A549 (cell line): Measurements from ENCODE around the gene TSPAN14. TPM values are rescaled to one million over a fixed set of nuclear protein-coding genes. Genes with fewer than 3 reads are reported as not detected.
A peak's percentile ranks its signal among the peaks of the same experiment; 100 is the strongest.

Source experiments
- ATAC-seq, 2 experiments: fragments of 200-7000 bp in 1 of 2; fragments of >200 bp in 1 of 2; cut with Nextera tagmentation in 1 of 2; cut with Tn5 transposase in 1 of 2; 3 replicates each; pipeline versions ENCODE4 v1.8.0 to v1.9.1; 2018 to 2020; ENCODE audit warnings: mild to moderate bottlenecking in 1 of 2, moderate library complexity in 1 of 2
- CTCF ChIA-PET: fragments of 300-600 bp; sonication (Branson Sonifier 250); formaldehyde crosslinking; extraction: SDS; loops from one replicate; lab custom pipeline; 2021; ENCODE audit warnings: antibody characterized with exemption, inconsistent platforms; lab: Yijun Ruan, JAX
- POLR2A ChIA-PET: fragments of 350-600 bp; formaldehyde crosslinking; extraction: SDS; loops from one replicate; lab custom pipeline; 2021; ENCODE audit warnings: antibody characterized with exemption, inconsistent platforms; lab: Yijun Ruan, JAX
- DNase-seq, 2 experiments: peaks; one replicate each; pipeline versions ENCODE4 v3.0.0 to v3.0.0-alpha.2; 2011 to 2016; ENCODE audit warnings: low read depth in 1 of 2, low spot score in 1 of 2
- FAIRE-seq: peaks from 2 replicates; lab custom pipeline; 2011; peaks lifted over from hg19 to GRCh38; lab: Jason Lieb, UNC
- H3K27ac ChIP-seq, 2 experiments: fragments of >200 bp; sonication (Bioruptor Twin); formaldehyde crosslinking; 3 replicates each; pipeline ENCODE4 v1.5.1; 2016 to 2017
- H3K4me1 ChIP-seq: fragments of >200 bp; sonication (Bioruptor Twin); formaldehyde crosslinking; 3 replicates; pipeline ENCODE4 v1.6.1; 2016
- H3K4me2 ChIP-seq: fragments of >200 bp; sonication (Bioruptor Twin); formaldehyde crosslinking; 3 replicates; pipeline ENCODE4 v1.6.1; 2016
- H3K4me3 ChIP-seq: fragments of >200 bp; sonication (Bioruptor Twin); formaldehyde crosslinking; 3 replicates; pipeline ENCODE4 v1.5.1; 2016
- H3K9me3 ChIP-seq: fragments of >200 bp; sonication (Bioruptor Twin); formaldehyde crosslinking; 3 replicates; pipeline ENCODE4 v1.6.1; 2016
- BCL3 ChIP-seq: fragments of >200 bp; sonication (Bioruptor Twin); formaldehyde crosslinking; IDR thresholded peaks from 3 replicates; pipeline ENCODE4 v1.6.1; 2016
- BHLHE40 ChIP-seq: IDR thresholded peaks from 2 replicates; pipeline ENCODE4 v1.6.1; 2012; ENCODE audit warnings: low read depth, low read length, inconsistent platforms
- CEBPB ChIP-seq, 2 experiments: fragments of >200 bp in 1 of 2; sonication (Bioruptor Twin) in 1 of 2; formaldehyde crosslinking in 1 of 2; IDR thresholded peaks; 2 replicates each; pipeline ENCODE4 v1.6.1; 2012 to 2016
- CHD2 ChIP-seq: fragments of 150-350 bp; IDR thresholded peaks from 2 replicates; pipeline ENCODE4 v1.6.1; 2014; ENCODE audit warnings: low read length; ENCODE audit not compliant: partially characterized antibody
- FOXS1 ChIP-seq: fragments of 250-450 bp; sonication (Bioruptor Pico); IDR thresholded peaks from 2 replicates; pipeline ENCODE4 v1.5.0; 2020; ENCODE audit warnings: mild to moderate bottlenecking, moderate library complexity
- HES2 ChIP-seq: fragments of >200 bp; sonication (Bioruptor Twin); formaldehyde crosslinking; IDR thresholded peaks from 2 replicates; pipeline ENCODE4 v1.6.1; 2016
- HEYL ChIP-seq: fragments of 250-450 bp; sonication (Bioruptor Pico); IDR thresholded peaks from 2 replicates; pipeline ENCODE4 v1.8.0; 2021; ENCODE audit warnings: mild to moderate bottlenecking, moderate library complexity
- HMGXB4 ChIP-seq: fragments of 250-450 bp; sonication (Bioruptor Pico); IDR thresholded peaks from 2 replicates; pipeline ENCODE4 v1.5.0; 2021; ENCODE audit warnings: mild to moderate bottlenecking, moderate library complexity, borderline replicate concordance
- HOXB5 ChIP-seq: fragments of 250-450 bp; sonication (Bioruptor Pico); IDR thresholded peaks from 2 replicates; pipeline ENCODE4 v1.5.0; 2020; ENCODE audit warnings: mild to moderate bottlenecking, moderate library complexity
- JUN ChIP-seq, 2 experiments: fragments of >200 bp; sonication (Bioruptor Twin); formaldehyde crosslinking; IDR thresholded peaks; 2 replicates in 1 of 2; 3 replicates in 1 of 2; pipeline ENCODE4 v1.6.1; 2016 to 2017
- KDM1A ChIP-seq: fragments of 200-600 bp; sonication (generic); IDR thresholded peaks from 2 replicates; pipeline ENCODE4 v1.6.1; 2016; ENCODE audit warnings: low read depth, mild to moderate bottlenecking
- MYC ChIP-seq: IDR thresholded peaks from 2 replicates; pipeline ENCODE4 v1.6.1; 2012; ENCODE audit warnings: mild to moderate bottlenecking, inconsistent platforms, low read length, improper control_type of control experiment, borderline replicate concordance
- REST ChIP-seq: fragments of 200-600 bp; sonication (generic); IDR thresholded peaks from 2 replicates; pipeline ENCODE4 v1.6.1; 2016; ENCODE audit warnings: antibody characterized with exemption, mild to moderate bottlenecking, moderate library complexity
- SMC3 ChIP-seq: fragments of >200 bp; sonication (Bioruptor Twin); formaldehyde crosslinking; IDR thresholded peaks from 3 replicates; pipeline ENCODE4 v1.6.1; 2018; ENCODE audit warnings: inconsistent platforms
- SREBF2 ChIP-seq: fragments of 450-650 bp; IDR thresholded peaks from 2 replicates; pipeline ENCODE4 v1.6.1; 2014; ENCODE audit warnings: mild to moderate bottlenecking, moderate library complexity
- TFCP2L1 ChIP-seq: fragments of 250-450 bp; sonication (Bioruptor Pico); IDR thresholded peaks from 2 replicates; pipeline ENCODE4 v1.5.0; 2021; ENCODE audit warnings: mild to moderate bottlenecking
- ZC3H11A ChIP-seq: fragments of 450-650 bp; IDR thresholded peaks from 2 replicates; pipeline ENCODE4 v1.6.1; 2014; ENCODE audit warnings: antibody characterized with exemption, mild to moderate bottlenecking
- ZFP36 ChIP-seq: fragments of 450-650 bp; IDR thresholded peaks from 2 replicates; pipeline ENCODE4 v1.6.1; 2014; ENCODE audit warnings: borderline replicate concordance; ENCODE audit not compliant: partially characterized antibody
- ZNF302 ChIP-seq: fragments of 250-450 bp; sonication (Bioruptor Pico); IDR thresholded peaks from 2 replicates; pipeline ENCODE4 v1.9.0; 2021; ENCODE audit warnings: inconsistent platforms, mild to moderate bottlenecking, moderate library complexity
- WGBS: methylation state at CpG from one replicate; pipeline ENCODE4 v1.1.6; 2017; ENCODE audit errors: missing lambda C conversion rate; 5-methylcytosine and 5-hydroxymethylcytosine counted together
- polyA plus RNA-seq, 4 experiments: library from polyadenylated mRNA; depleted of rRNA in 3 of 4; stranded (reverse); fragments of >200 nt; fragmentation: RNase III in 1 of 4; extraction: RNeasy Plus Mini Kit Qiagen cat#74134 plus additional on column Dnase treatment in 1 of 4; gene quantifications; 2 replicates in 3 of 4; 3 replicates in 1 of 4; pipeline ENCODE4 v1.2.3, GENCODE V29; 2011 to 2017

Gene TSPAN14
- polyA plus RNA-seq, 2 of the 4 experiments (the other 2 are of a cell fraction): 87.0 to 124 TPM

GRCh38 chr10:80497187-80498077, 43.3 kb downstream of the TSPAN14 start:
- no peak overlapping the region; the same call in 2 of the 3 replicates for H3K4me3 ChIP-seq
- no peak for ATAC-seq
- no peak for DNase-seq
- ChIA-PET CTCF (interaction anchor here (0.7 to 21.6 kb wide), 6 partner anchors 8 to 119 kb away, joined by 3 to 928 read pairs (median 4); partner anchors contain the start of gene TSPAN14), POLR2A (no interaction called here)
- peak overlapping the region; percentile 55 for H3K4me2 ChIP-seq
- H3K9me3 ChIP-seq: no peaks in the 10 kb centered on the region
- 55% methylated on average over 6 of the region's 7 CpGs for WGBS
- TF ChIP-seq ZFP36 (no peak), JUN (IDR thresholded peaks at IDR 0.05) (0 out of 5 replicates have a peak, but pooled peaks of 1 of the 2 experiments have one; percentile 31), ZNF302 (CRISPR knock-in tag) (no peak), HOXB5 (CRISPR knock-in tag) (no peak)
- H3K27ac ChIP-seq: peak overlapping the region; percentile 100
- peaks cover 99% of the 10 kb centered on the region for H3K4me1 ChIP-seq
- no peak for FAIRE-seq

- CTCF ChIA-PET: interaction anchor here (0.7 to 21.6 kb wide), 8 partner anchors 7 to 120 kb away, joined by 3 to 928 read pairs (median 4); partner anchors contain the start of gene TSPAN14
- H3K9me3 ChIP-seq: no peaks in the 10 kb centered on the region
- H3K4me1 ChIP-seq: peaks cover 99% of the 10 kb centered on the region
- TF ChIP-seq CHD2 (no peak), TFCP2L1 (CRISPR knock-in tag) (0 out of 2 replicates have a peak, but pooled peaks have one; percentile 36), HMGXB4 (CRISPR knock-in tag) (no peak)
- no peak overlapping the region; the same call in 2 of the 3 replicates for H3K4me3 ChIP-seq
- DNase-seq (no peak), ATAC-seq (peak; percentile 47 to 60), FAIRE-seq (no peak)
- POLR2A ChIA-PET: interaction anchor here (1.3 kb wide), 1 partner anchor 20 kb away, joined by 4 read pairs; no protein-coding TSS in a partner anchor
- H3K4me2 ChIP-seq: peak overlapping the region; percentile 55
- WGBS: 22% methylated on average over 8 of the region's 8 CpGs
- peak overlapping the region; percentile 100 for H3K27ac ChIP-seq
Observed at GRCh38 chr10:80498078-80498832, 44.1 kb downstream of the TSPAN14 start.

- Histone ChIP-seq H3K9me3 (no peaks in the 10 kb centered on the region), H3K4me2 (peak overlapping the region; percentile 55), H3K27ac (peak overlapping the region; percentile 100), H3K4me1 (peaks cover 99% of the 10 kb centered on the region), H3K4me3 (no peak overlapping the region)
- peak; percentile 91 to 94 for DNase-seq
- ChIA-PET POLR2A (interaction anchor here (0.5 to 1.3 kb wide), 3 partner anchors 21 to 91 kb away, joined by 3 to 4 read pairs (median 3); partner anchors contain the start of gene PRXL2A), CTCF (interaction anchor here (1.1 to 21.6 kb wide), 6 partner anchors 10 to 121 kb away, joined by 3 to 928 read pairs (median 4); partner anchors contain the start of gene TSPAN14)
- WGBS: 14% methylated on average over 13 of the region's 14 CpGs
- FAIRE-seq: no peak
- ATAC-seq: peak; percentile 90 to 93
- TF ChIP-seq HES2 (no peak), FOXS1 (no peak), SREBF2 (no peak), ZC3H11A (no peak), MYC (no peak), REST (no peak), BHLHE40 (no peak), HEYL (no peak), KDM1A (no peak), SMC3 (peak; percentile 40; the same call in 2 of the 3 replicates), BCL3 (0 out of 3 replicates have a peak, but pooled peaks have one; percentile 24), CEBPB (IDR thresholded peaks at IDR 0.05) (peak; percentile 98 to 100)
Observed at GRCh38 chr10:80498833-80499741, 45.0 kb downstream of the TSPAN14 start.
